IPS-18a (cell line): Measurements from ENCODE around the gene KRTAP4-6.
"Not testable (repeated sequence)": the region's sequence is repeated elsewhere in the genome, so short reads cannot be mapped to it uniquely, and the experiment has no call there.

Experiments
- H3K27ac ChIP-seq: one replicate; pipeline ENCODE4 v1.5.1; 2013; ENCODE audit warnings: low read length
- H3K27me3 ChIP-seq: one replicate; pipeline ENCODE4 v1.6.1; 2013; ENCODE audit warnings: mild to moderate bottlenecking, low read length; ENCODE audit not compliant: control insufficient read depth, insufficient read depth
- H3K36me3 ChIP-seq: one replicate; pipeline ENCODE4 v1.6.1; 2013; ENCODE audit warnings: low read depth, low read length; ENCODE audit not compliant: control insufficient read depth
- H3K4me1 ChIP-seq: one replicate; pipeline ENCODE4 v1.6.1; 2013; ENCODE audit warnings: low read depth, low read length; ENCODE audit not compliant: control insufficient read depth
- H3K4me3 ChIP-seq: one replicate; pipeline ENCODE4 v1.5.1; 2013; ENCODE audit warnings: low read length
- H3K9ac ChIP-seq: one replicate; pipeline ENCODE4 v1.6.1; 2013; ENCODE audit warnings: mild to moderate bottlenecking, low read length, moderate library complexity
- H3K9me3 ChIP-seq: one replicate; pipeline ENCODE4 v1.6.1; 2013; ENCODE audit warnings: low read depth, low read length; ENCODE audit not compliant: control insufficient read depth

KRTAP4-6 gene

DNA sequence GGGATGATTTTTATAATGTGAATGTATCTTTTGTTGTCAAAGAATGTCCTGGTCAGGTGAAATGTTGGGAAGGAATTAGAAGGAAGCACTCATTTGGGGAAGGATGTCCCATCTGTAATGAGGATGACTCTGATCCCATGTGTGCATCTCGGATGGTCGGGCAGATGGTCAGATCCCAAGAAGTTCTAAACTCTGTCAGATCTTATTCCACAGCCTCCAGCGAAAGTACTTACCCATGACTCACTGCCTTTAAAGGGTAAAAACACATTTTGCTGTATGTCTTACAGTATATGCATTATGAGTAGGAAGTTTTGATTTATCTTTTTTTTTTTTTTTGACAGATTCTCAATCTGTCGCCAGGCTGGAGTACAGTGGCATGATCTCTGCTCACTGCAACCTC lies 21.6 kb downstream of the KRTAP4-6 start:
- Histone ChIP-seq H3K27me3 (no peaks in the 10 kb centered on the region), H3K9me3 (peaks cover 6% of the 10 kb centered on the region), H3K9ac (no peak overlapping the region), H3K36me3 (no peaks in the 10 kb centered on the region), H3K4me3 (no peak overlapping the region), H3K27ac (no peak overlapping the region), H3K4me1 (no peaks in the 10 kb centered on the region)

DNA sequence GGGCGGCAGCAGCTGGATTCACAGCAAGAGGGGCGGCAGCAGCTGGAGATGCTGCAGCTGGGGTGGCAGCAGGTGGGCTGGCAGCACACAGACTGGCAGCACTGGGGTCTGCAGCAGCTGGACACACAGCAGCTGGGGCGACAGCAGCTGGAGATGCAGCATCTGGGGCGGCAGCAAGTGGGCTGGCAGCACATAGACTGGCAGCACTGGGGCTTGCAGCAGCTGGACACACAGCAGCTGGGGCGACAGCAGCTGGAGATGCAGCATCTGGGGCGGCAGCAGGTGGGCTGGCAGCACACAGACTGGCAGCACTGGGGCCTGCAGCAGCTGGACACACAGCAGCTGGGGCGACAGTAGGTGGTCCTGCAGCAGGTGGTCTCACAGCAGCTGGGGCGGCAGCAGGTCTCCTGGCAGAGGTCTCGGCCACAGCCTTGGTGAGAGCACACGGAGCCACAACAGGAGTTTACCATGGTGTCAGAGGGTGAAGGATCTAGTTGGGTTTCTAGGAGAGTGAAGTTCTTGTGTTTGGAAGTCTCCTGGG lies 22.4 kb downstream of the KRTAP4-6 start, which contains the start of gene KRTAP4-11:
TSS of gene KRTAP4-11 (minus strand) at position 528 of the 541 bp plus-strand sequence. CDS start at position 470, 58 bp downstream.
- H3K27ac ChIP-seq = not testable (repeated sequence)

DNA sequence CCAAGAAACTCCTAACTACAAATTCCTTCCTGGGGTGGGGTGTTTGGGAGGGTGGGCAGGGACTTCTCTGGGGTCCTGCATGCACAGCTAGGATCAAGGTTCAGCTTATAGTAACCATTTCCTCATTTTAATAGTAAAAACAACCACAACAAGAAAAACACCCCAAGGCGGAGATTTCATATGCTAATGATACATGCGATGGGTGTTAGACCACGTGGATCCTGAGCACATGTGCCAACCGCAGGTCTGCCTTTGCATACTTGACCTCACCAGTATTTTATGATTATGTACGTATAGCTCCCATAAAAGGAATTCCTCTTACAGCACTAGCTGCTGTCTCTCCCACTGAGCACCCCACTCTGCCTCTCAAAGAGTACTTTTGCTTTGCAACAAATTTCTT lies 24.0 kb downstream of the KRTAP4-6 start:
- Histone ChIP-seq H3K4me1 (no peaks in the 10 kb centered on the region), H3K36me3 (no peaks in the 10 kb centered on the region), H3K27me3 (no peaks in the 10 kb centered on the region), H3K9ac (no peak overlapping the region), H3K9me3 (peaks cover 15% of the 10 kb centered on the region), H3K27ac (no peak overlapping the region), H3K4me3 (no peak overlapping the region)

More for the DNA sequence above, 22.4 kb downstream of the KRTAP4-6 start, which contains the start of gene KRTAP4-11:
- H3K4me3 ChIP-seq, H3K4me1 ChIP-seq, H3K36me3 ChIP-seq, H3K9me3 ChIP-seq, H3K9ac ChIP-seq, H3K27me3 ChIP-seq: not testable (repeated sequence)

DNA sequence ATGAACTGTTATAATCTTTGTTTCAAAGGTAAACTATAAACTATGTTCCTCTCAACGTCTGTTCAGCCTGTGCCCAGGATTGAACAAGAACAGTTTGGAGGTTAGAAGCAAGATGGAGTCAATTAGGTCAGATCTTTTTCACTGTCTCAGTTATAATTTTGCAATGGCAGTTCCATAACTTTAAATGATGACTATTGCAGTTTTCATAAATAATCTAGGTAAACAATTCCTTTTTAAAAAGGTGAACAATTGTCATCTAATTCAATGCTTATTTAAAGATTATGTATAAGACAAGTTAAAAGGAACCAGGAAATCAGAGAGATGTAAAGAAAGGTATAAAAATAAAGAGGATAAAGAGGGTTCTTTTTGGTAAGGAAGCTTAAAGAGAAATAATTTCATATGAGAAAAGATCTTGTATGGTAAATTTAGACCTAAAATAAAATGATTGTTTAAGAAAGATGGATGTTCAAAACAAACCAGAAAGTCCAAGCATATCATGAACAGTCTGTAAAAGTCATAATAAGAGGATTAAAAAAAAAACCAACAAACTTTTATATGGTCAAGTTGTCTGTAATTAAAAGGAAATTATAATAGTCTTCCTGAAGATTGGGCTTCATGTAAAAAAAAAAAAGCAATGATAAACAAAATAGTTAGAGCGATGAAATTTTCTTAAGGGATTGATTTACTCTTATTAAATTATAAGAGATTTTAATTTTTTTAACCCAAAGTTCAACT lies 29.0 kb downstream of the KRTAP4-6 start:
- Histone ChIP-seq H3K9ac (no peak overlapping the region), H3K27me3 (no peaks in the 10 kb centered on the region), H3K9me3 (peaks cover 25% of the 10 kb centered on the region), H3K36me3 (no peaks in the 10 kb centered on the region), H3K27ac (no peak overlapping the region), H3K4me1 (peaks cover 20% of the 10 kb centered on the region), H3K4me3 (no peak overlapping the region)

DNA sequence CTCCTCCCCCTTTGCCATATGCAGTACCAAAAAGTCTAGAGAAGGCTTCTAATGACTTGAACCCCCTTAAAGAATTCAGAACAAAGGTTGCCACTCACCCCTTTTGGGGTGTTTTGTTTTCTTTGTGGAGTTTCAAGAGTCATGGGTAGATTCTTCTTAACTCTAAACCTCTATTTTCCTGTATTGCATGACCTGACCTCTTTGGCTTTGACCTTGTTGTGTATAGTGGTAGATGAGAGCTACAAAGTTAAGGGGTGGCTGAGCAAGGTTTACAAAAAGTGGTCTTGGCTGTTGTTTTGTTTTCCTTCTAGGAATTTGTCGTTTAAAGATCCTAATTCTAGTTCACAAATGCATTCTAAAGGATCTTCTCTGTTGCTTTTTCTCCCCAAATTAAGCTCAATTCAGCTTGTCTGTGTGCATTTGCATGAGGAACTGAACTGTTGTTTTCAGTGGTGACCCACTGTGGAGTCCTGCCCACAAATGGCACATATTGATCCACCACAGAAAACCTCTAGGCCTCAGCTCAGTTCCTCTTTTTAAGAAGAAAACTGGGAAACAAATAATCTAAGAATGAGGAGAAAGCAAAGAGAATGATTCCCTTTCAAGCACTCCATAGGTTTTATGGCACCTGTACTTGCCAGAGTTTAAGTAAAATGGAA lies 31.5 kb downstream of the KRTAP4-6 start:
- H3K36me3 ChIP-seq, H3K27me3 ChIP-seq, H3K9ac ChIP-seq, H3K27ac ChIP-seq, H3K4me3 ChIP-seq: not testable (repeated sequence)
- Histone ChIP-seq H3K9me3 (peaks cover 20% of the 10 kb centered on the region), H3K4me1 (peaks cover 24% of the 10 kb centered on the region)

DNA sequence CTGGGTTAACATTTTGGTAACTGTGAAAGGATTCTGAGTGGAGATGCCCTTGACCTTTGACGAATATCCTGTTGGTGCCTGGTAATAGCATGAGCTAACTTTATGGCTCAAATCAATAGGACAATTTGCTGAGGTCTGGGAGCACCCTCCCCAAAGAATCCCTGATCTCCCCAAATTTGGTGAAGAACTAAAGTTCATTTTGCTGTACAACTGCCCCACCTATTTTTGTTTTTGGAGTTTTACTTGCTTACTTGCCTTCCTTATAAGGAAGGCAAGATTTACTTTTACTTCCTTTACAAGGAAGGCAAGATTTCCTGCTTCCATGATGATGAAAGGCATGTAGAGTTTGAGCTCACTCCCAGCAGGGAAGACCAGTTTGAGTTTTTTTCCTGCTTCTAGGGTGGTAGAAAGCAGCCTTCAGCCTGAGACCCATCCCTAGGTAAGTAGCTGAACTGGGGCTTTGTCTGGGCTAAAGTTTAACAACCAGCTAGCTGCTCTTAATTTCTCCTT lies 32.3 kb downstream of the KRTAP4-6 start:
- Histone ChIP-seq H3K36me3 (no peaks in the 10 kb centered on the region), H3K4me1 (peaks cover 24% of the 10 kb centered on the region), H3K27me3 (no peaks in the 10 kb centered on the region), H3K27ac (no peak overlapping the region), H3K9me3 (peaks cover 18% of the 10 kb centered on the region), H3K4me3 (no peak overlapping the region), H3K9ac (no peak overlapping the region)

DNA sequence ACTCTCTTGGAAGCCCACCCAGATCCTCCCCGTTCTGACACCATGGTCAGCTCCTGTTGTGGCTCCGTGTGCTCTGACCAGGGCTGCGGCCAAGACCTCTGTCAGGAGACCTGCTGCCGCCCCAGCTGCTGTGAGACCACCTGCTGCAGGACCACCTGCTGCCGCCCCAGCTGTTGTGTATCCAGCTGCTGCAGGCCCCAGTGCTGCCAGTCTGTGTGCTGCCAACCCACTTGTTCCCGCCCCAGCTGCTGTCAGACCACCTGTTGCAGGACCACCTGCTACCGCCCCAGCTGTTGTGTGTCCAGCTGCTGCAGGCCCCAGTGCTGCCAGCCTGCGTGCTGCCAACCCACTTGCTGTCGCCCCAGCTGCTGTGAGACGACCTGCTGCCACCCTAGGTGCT lies 35.0 kb downstream of the KRTAP4-6 start, which contains the start of gene KRTAP4-9:
TSS of gene KRTAP4-9 (plus strand) at position 43 of the 400 bp plus-strand sequence. CDS start at position 43, 0 bp downstream.
- peaks cover 24% of the 10 kb centered on the region for H3K4me1 ChIP-seq
- not testable (repeated sequence) for H3K27ac ChIP-seq, H3K4me3 ChIP-seq, H3K9me3 ChIP-seq, H3K27me3 ChIP-seq, H3K9ac ChIP-seq, H3K36me3 ChIP-seq

DNA sequence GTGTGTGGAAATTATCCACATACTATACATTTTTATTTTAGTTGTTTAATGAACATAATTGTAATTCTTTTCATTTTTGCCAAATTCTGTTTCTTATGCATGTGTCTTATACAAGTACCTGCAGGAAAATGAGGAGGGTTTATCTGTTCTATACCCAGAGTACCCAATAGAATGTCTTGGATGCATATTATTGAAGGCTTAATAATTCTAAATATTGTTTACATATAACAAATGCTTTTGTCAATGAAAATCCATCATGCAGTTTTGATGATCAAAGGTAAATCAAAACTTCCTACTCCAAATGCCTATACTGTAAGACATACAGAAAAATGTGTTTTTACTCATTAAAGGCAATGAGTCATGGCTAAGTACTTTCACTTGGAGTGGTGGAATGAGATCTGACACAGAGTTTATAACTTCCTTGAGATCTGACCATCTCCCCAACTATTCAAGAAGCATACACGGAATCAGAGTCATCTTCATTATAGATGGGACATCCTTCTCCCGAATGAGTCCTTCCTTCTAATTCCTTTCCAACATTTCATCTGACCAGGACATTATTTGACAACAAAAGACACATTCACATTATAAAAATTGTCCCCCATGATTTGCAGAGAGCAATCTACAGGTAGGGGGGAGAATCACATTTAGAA lies 35.8 kb downstream of the KRTAP4-6 start:
- not testable (repeated sequence) for H3K9me3 ChIP-seq, H3K27me3 ChIP-seq, H3K4me3 ChIP-seq, H3K27ac ChIP-seq, H3K36me3 ChIP-seq, H3K9ac ChIP-seq
- H3K4me1 ChIP-seq = peaks cover 24% of the 10 kb centered on the region

DNA sequence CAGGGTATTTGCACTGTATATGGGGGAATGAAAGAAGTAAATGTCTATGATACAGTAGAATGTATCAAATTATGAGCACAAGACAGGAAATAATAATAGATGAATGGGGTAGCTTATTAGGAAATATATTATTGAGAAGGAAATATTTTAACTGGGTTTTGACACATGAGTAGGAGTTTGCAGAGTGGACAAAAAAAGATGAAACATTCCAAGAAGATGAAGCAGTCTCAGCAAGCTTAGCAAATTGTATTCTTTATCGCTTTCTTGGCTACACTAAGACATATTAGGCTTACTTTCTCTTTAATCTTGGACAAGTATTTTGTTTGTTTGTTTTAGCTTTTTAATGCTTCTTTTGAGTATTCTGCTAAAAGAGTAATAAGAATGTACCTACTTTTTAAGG lies 36.4 kb downstream of the KRTAP4-6 start:
- H3K4me3 ChIP-seq = no peak overlapping the region
- H3K36me3 ChIP-seq = no peaks in the 10 kb centered on the region
- H3K27ac ChIP-seq = no peak overlapping the region
- no peak overlapping the region for H3K9ac ChIP-seq
- no peaks in the 10 kb centered on the region for H3K9me3 ChIP-seq
- H3K4me1 ChIP-seq = peaks cover 24% of the 10 kb centered on the region
- no peaks in the 10 kb centered on the region for H3K27me3 ChIP-seq

DNA sequence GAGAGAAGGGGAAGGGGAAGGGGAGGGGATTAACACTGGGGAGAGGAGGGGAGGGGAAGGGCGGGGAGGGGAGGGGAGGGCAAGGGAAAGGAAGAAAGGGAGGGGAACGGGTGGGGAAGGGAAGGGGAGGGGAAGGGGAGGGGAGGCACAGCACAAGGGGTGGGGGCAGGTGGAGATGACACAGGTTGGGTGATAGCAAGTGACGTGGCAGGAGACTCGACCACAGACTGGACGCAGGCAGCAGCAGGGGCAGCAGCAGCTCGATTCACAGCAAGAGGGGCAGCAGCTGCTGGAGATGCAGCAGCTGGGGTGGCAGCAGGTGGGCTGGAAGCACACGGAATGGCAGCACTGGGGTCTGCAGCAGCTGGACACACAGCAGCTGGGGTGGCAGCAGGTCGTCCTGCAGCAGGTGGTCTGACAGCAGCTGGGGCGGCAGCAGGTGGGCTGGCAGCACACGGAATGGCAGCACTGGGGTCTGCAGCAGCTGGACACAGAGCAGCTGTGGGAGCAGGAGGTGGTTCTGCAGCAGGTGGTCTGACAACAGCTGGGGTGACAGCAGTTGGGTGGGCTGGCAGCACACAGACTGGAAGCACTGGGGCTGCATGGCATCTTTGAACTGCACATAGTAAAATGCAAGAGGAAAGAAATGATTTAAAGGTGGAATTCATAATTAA lies 38.6 kb downstream of the KRTAP4-6 start, which contains the start of gene KRTAP4-16:
TSS of gene KRTAP4-16 (minus strand) at position 624 of the 674 bp plus-strand sequence. CDS start at position 624, 0 bp downstream.
- H3K4me1 ChIP-seq = peaks cover 8% of the 10 kb centered on the region
- H3K27me3 ChIP-seq = no peaks in the 10 kb centered on the region
- no peaks in the 10 kb centered on the region for H3K36me3 ChIP-seq
- H3K4me3 ChIP-seq = no peak within 1 kb of the TSS
- no peaks in the 10 kb centered on the region for H3K9me3 ChIP-seq
- H3K9ac ChIP-seq = no peak within 1 kb of the TSS
- H3K27ac ChIP-seq = no peak within 1 kb of the TSS
